ENCODE results near the gene KYNU. TPM values are rescaled to one million over a fixed set of nuclear protein-coding genes. Genes with fewer than 3 reads are reported as not detected.
"Not testable (repeated sequence)": the region's sequence is repeated elsewhere in the genome, so short reads cannot be mapped to it uniquely, and the experiment has no call there.

The KYNU gene
- total and polyA plus RNA-seq, 7 donors: 0.10 to 0.69 (median 0.40) TPM

DNA sequence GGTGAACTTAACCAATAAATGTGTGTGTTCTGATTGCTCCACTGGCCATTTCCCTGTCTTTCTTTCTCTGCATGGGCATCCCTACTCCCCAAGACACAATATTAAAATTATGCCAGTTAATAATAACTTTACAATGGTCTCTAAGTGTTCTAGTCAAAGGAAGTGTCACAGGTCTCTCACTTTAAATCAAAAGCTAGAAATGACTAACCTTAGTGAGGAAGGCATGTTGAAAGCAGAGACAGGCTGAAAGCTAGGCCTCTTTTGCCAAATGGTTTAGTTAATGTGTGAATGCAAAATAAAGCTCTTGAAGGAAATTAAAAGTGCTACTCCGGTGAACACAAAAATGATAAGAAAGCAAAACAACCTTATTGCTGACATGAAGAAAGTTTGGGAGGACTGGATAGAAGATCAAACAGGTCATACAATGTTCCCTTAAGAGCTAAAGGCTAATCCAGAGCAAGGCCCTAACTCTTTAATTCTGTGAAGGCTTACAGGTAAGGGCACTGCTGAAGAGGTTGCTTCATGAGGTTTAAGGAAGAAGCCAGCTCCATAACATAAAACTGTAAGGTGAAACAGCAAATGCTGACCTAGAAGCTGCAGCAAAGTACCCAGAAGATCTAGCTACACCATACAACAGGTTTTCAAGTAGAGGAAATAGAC, 207.8 kb downstream of the KYNU start:
- DNase-seq (no peak), ATAC-seq (no peak)
- no peaks in the 10 kb centered on the region for H3K9me3 ChIP-seq
- 92 to 95% (median 92%) methylated on average over 1 of the region's 1 CpG for WGBS, 3 donors
- H3K27me3 ChIP-seq (ENCODE audit: insufficient read depth in 3 of 3, low read length in 2 of 3): no peaks in the 10 kb centered on the region
- TF ChIP-seq, protein P1, sequence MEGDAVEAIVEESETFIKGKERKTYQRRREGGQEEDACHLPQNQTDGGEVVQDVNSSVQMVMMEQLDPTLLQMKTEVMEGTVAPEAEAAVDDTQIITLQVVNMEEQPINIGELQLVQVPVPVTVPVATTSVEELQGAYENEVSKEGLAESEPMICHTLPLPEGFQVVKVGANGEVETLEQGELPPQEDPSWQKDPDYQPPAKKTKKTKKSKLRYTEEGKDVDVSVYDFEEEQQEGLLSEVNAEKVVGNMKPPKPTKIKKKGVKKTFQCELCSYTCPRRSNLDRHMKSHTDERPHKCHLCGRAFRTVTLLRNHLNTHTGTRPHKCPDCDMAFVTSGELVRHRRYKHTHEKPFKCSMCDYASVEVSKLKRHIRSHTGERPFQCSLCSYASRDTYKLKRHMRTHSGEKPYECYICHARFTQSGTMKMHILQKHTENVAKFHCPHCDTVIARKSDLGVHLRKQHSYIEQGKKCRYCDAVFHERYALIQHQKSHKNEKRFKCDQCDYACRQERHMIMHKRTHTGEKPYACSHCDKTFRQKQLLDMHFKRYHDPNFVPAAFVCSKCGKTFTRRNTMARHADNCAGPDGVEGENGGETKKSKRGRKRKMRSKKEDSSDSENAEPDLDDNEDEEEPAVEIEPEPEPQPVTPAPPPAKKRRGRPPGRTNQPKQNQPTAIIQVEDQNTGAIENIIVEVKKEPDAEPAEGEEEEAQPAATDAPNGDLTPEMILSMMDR (IDR thresholded peaks at IDR 0.05): no peak
- no peak overlapping the region for H3K4me3 ChIP-seq
- no peak overlapping the region for H3K27ac ChIP-seq
- H3K4me1 ChIP-seq: no peaks in the 10 kb centered on the region
- intact Hi-C loops (cut with DNase I): no loop called here
- no peaks in the 10 kb centered on the region for H3K36me3 ChIP-seq (ENCODE audit: insufficient read depth in 1 of 2, low read depth in 1 of 2)

DNA sequence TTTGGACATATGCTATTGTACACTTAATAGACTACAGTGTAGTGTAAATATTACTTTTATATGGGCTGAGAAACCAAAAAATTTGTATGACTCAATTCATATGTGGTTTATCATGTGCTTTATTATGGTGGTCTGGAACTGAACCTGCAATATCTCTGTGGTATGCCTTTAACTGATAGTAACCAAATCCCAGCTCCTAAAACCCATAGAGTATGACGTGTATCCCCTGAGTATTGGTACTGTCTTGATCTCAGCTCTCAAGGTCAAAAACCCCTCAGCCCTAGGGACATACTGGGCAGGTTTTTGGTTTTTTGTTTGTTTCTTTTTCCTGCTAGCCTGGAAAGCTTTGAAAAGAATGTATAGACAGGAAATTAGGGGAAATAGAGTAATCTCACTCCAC, 209.6 kb downstream of the KYNU start:
- TF ChIP-seq, protein P1 (IDR thresholded peaks at IDR 0.05): no peak
- DNase-seq (no peak), ATAC-seq (no peak)
- 53 to 57% (median 57%) methylated on average over 1 of the region's 1 CpG for WGBS, 3 donors
- Histone ChIP-seq H3K9me3 (no peaks in the 10 kb centered on the region), H3K27me3 (ENCODE audit: insufficient read depth in 3 of 3, low read length in 2 of 3) (no peaks in the 10 kb centered on the region), H3K36me3 (ENCODE audit: insufficient read depth in 1 of 2, low read depth in 1 of 2) (no peaks in the 10 kb centered on the region), H3K4me3 (no peak overlapping the region), H3K27ac (no peak overlapping the region), H3K4me1 (no peaks in the 10 kb centered on the region)
- intact Hi-C loops (cut with DNase I): no loop called here

DNA sequence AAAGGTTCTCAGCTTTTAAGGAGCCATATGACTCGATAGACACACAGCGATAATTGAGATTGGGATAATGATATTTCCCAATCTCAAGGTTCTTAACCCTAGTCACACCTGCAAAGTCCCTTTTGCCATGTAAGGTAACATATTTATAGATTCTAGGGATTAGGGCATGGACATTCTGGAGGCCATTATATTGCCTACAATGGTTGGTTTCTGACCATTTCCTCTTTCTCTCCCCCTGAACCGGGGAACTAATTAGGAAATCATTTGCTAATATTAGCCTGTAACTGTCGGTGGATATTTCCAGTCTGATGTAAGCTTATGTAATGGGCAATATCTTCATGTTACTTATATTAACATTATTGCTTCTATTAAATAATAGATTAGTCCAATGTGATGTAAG, 210.9 kb downstream of the KYNU start:
- DNase-seq (no peak), ATAC-seq (no peak)
- intact Hi-C loops (cut with DNase I): no loop called here
- Histone ChIP-seq H3K27ac (no peak overlapping the region), H3K4me3 (no peak overlapping the region), H3K9me3 (no peaks in the 10 kb centered on the region), H3K27me3 (ENCODE audit: insufficient read depth in 3 of 3, low read length in 2 of 3) (no peaks in the 10 kb centered on the region), H3K36me3 (ENCODE audit: insufficient read depth in 1 of 2, low read depth in 1 of 2) (no peaks in the 10 kb centered on the region), H3K4me1 (no peaks in the 10 kb centered on the region)
- WGBS, 3 donors: 82 to 88% (median 85%) methylated on average over 4 of the region's 4 CpGs
- TF ChIP-seq, protein P1 (IDR thresholded peaks at IDR 0.05): no peak

DNA sequence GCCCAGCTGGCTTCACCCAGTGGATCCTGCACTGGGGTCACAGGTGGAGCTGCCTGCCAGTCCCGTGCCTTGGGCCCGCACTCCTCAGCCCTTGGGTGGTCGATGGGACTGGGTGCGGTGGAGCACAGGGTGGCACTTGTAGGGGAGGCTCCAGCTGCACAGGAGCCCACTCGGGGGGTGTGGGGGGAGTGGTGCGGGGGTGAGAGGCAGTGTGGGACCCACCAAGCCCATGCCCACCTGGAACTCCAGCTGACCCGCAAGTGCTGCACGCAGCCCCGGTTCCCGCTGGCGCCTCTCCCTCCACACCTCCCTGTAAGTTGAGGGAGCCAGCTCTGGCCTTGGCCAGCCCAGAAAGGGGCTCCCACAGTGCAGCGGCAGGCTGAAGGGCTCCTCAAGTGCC, 212.1 kb downstream of the KYNU start:
- H3K9me3 ChIP-seq; H3K4me1 ChIP-seq; H3K27ac ChIP-seq; H3K36me3 ChIP-seq (ENCODE audit: insufficient read depth in 1 of 2, low read depth in 1 of 2); intact Hi-C loops (cut with DNase I); DNase-seq; H3K4me3 ChIP-seq; H3K27me3 ChIP-seq (ENCODE audit: insufficient read depth in 3 of 3, low read length in 2 of 3); ATAC-seq: not testable (repeated sequence)
- 96 to 98% (median 96%) methylated on average over 12 of the region's 12 CpGs for WGBS, 3 donors
